Measurements from ENCODE around the gene EFNA1. TPM values are rescaled to one million over a fixed set of nuclear protein-coding genes. Genes with fewer than 3 reads are reported as not detected.
"Not testable (repeated sequence)": the region's sequence is repeated elsewhere in the genome, so short reads cannot be mapped to it uniquely, and the experiment has no call there.

The EFNA1 gene
- total and polyA plus RNA-seq, 7 donors, result 15.5 to 112 (median 22.5) TPM

GRCh38 chr1:155166051-155166470 lies 38.4 kb downstream of the EFNA1 start:
- peak overlapping the region; percentile 40 to 62 (median 48) for H3K27ac ChIP-seq

GRCh38 chr1:155166471-155167165 lies 38.9 kb downstream of the EFNA1 start:
- DNase-seq, result peak; percentile 89
- Histone ChIP-seq H3K4me1 (peaks cover 0 to 24% (median 19%) of the 10 kb centered on the region in 4 donors), H3K27ac (peak overlapping the region; percentile 40 to 62 (median 48)), H3K9me3 (no peaks in the 10 kb centered on the region), H3K36me3 (peaks cover 7 to 21% (median 14%) of the 10 kb centered on the region in 4 donors), H3K4me3 (no peak overlapping the region), H3K27me3 (peaks cover 0 to 7% (median 0%) of the 10 kb centered on the region in 3 donors)
- intact Hi-C loops (cut with DNase I), result loop anchor here (5.0 kb wide), 1 partner anchor 39 kb away; the partner anchor contains the start of gene EFNA1
- 39 to 69% methylated on average over 27 of the region's 27 CpGs for WGBS, 2 donors
- TF ChIP-seq EP300 (IDR thresholded peaks at IDR 0.05) (no peak), POLR2AphosphoS5 (IDR thresholded peaks at IDR 0.05) (peak in 1 of 4 donors; percentile 55)

More at GRCh38 chr1:155166051-155166470, 38.4 kb downstream of the EFNA1 start:
- DNase-seq, result no peak
- intact Hi-C loops (cut with DNase I), result loop anchor here (5.0 kb wide), 1 partner anchor 39 kb away; the partner anchor contains the start of gene EFNA1
- H3K4me3 ChIP-seq, result no peak overlapping the region
- peaks cover 0 to 21% (median 18%) of the 10 kb centered on the region in 4 donors for H3K4me1 ChIP-seq
- H3K36me3 ChIP-seq, result peaks cover 7 to 21% (median 14%) of the 10 kb centered on the region in 4 donors
- 58 to 86% methylated on average over 8 of the region's 8 CpGs for WGBS, 2 donors
- peaks cover 0 to 7% (median 0%) of the 10 kb centered on the region in 3 donors for H3K27me3 ChIP-seq
- TF ChIP-seq POLR2AphosphoS5 (IDR thresholded peaks at IDR 0.05) (no peak), EP300 (IDR thresholded peaks at IDR 0.05) (no peak), POLR2A (IDR thresholded peaks at IDR 0.05) (no peak)
- TF ChIP-seq, protein P1, sequence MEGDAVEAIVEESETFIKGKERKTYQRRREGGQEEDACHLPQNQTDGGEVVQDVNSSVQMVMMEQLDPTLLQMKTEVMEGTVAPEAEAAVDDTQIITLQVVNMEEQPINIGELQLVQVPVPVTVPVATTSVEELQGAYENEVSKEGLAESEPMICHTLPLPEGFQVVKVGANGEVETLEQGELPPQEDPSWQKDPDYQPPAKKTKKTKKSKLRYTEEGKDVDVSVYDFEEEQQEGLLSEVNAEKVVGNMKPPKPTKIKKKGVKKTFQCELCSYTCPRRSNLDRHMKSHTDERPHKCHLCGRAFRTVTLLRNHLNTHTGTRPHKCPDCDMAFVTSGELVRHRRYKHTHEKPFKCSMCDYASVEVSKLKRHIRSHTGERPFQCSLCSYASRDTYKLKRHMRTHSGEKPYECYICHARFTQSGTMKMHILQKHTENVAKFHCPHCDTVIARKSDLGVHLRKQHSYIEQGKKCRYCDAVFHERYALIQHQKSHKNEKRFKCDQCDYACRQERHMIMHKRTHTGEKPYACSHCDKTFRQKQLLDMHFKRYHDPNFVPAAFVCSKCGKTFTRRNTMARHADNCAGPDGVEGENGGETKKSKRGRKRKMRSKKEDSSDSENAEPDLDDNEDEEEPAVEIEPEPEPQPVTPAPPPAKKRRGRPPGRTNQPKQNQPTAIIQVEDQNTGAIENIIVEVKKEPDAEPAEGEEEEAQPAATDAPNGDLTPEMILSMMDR (IDR thresholded peaks at IDR 0.05), result no peak
- H3K9me3 ChIP-seq, result no peaks in the 10 kb centered on the region

GRCh38 chr1:155167166-155168104 lies 39.8 kb downstream of the EFNA1 start:
- no peak for TF ChIP-seq POLR2A (IDR thresholded peaks at IDR 0.05)
- TF ChIP-seq, protein P1 (IDR thresholded peaks at IDR 0.05), result peak; percentile 87 to 95 (median 93)
- H3K4me1 ChIP-seq, result peaks cover 0 to 32% (median 25%) of the 10 kb centered on the region in 4 donors
- H3K27ac ChIP-seq, result peak overlapping the region; percentile 40 to 62 (median 48)
- no peaks in the 10 kb centered on the region for H3K9me3 ChIP-seq
- H3K27me3 ChIP-seq, result peaks cover 0 to 7% (median 0%) of the 10 kb centered on the region in 3 donors
- peaks cover 7 to 21% (median 14%) of the 10 kb centered on the region in 4 donors for H3K36me3 ChIP-seq
- H3K4me3 ChIP-seq, result peak overlapping the region in 2 of 4 donors; percentile 6 to 12
- DNase-seq, result peak; percentile 94
- WGBS, 2 donors, result 3 to 5% methylated on average over 28 of the region's 28 CpGs
- intact Hi-C loops (cut with DNase I), result loop anchor here (1.0 to 5.0 kb wide), 2 partner anchors 40 to 76 kb away; partner anchors contain the start of gene EFNA1

DNA sequence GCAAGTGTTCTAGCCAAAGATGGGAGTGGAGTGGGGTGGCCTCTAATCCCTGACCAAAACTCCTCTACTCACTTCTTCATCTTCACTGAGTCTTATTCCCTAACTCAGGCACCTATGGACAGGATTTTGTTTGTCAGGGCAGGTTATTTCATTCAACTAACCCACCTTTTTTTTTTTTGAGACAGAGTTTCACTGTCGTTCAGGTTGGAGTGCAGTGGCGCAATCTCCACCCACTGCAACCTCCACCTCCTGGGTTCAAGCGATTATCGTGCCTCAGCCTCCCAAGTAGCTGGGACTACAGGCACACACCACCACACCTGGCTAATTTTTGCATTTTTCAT lies 40.4 kb downstream of the EFNA1 start:
- not testable (repeated sequence) for H3K4me3 ChIP-seq, DNase-seq, H3K27ac ChIP-seq, H3K27me3 ChIP-seq, H3K9me3 ChIP-seq
- intact Hi-C loops (cut with DNase I), result loop anchor here (1.0 to 5.0 kb wide), 2 partner anchors 41 to 77 kb away; partner anchors contain the start of gene EFNA1
- WGBS, 2 donors, result 38 to 49% methylated on average over 4 of the region's 4 CpGs
- peaks cover 0 to 33% (median 28%) of the 10 kb centered on the region in 4 donors for H3K4me1 ChIP-seq
- H3K36me3 ChIP-seq, result peaks cover 7 to 21% (median 14%) of the 10 kb centered on the region in 4 donors
- TF ChIP-seq, protein P1 (IDR thresholded peaks at IDR 0.05), result peak in 1 of 4 experiments; percentile 17

All from sigmoid colon (tissue), 7 donors.